HG03135 (cell line): ENCODE results near the gene KCNH1.
"Not testable (repeated sequence)": the region's sequence is repeated elsewhere in the genome, so short reads cannot be mapped to it uniquely, and the experiment has no call there.

Source experiments
- ATAC-seq: cut with Tn5 transposase; IDR thresholded peaks from one replicate; pipeline ENCODE4 v1.9.1; 2021; ENCODE audit warnings: mild to moderate bottlenecking, moderate library complexity; ENCODE audit not compliant: unreplicated experiment

Gene KCNH1

DNA sequence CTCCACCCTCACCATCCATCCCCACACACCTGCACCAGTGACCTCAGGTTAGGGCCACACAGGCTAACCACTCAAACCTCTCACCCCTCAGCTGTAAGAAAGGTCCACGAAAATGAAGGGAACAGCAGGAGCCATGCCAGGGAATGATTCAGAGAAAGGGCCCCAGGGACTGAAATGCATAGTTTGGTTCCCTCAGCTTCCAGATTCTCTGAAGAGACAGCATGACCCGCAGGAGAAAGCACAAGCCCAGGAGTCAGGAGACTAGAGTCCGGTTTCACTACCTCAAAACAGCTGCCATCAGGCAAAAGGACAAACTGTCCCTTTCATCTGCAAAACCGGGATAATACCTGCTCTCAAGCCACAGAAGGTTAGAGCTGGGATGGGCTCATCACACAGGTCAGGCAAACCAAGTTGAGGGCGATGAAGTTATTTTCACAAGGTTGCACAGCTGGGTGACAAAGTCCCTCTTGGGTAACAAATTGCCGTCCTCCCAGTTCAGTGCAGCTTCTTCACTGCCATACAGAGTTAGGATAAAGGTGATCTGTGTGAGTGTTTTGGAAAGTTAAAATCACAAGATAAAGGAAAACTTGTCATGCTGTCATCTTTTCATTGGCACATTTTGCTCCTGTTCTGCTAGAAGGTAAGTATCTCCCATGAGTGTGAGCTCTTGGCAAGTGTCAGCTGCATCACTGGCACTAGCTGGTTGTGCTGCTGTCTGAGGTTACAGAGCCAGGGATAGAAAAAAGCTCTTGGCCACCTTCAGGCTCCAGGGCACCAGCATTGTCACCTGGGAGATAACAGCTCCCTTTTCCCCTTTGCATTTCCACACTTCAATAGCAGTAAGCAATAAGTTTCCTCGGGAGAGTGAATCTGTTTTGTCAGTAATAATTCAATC, 120.4 kb downstream of the KCNH1 start:
- no peak for ATAC-seq

DNA sequence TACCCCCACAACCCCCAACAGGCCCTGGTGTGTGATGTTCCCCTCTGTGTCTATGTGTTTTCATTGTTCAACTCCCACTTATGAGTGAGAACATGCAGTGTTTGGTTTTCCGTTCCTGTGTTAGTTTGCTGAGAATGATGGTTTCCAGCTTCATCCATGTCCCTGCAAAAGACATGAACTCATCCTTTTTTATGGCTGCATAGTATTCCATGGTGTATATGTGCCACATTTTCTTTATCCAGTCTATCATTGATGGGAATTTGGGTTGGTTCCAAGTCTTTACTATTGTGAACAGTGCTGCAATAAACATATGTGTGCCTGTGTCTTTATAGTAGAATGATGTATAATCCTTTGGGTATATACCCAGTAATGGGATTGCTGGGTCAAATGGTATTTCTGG, 122.8 kb downstream of the KCNH1 start:
- not testable (repeated sequence) for ATAC-seq

DNA sequence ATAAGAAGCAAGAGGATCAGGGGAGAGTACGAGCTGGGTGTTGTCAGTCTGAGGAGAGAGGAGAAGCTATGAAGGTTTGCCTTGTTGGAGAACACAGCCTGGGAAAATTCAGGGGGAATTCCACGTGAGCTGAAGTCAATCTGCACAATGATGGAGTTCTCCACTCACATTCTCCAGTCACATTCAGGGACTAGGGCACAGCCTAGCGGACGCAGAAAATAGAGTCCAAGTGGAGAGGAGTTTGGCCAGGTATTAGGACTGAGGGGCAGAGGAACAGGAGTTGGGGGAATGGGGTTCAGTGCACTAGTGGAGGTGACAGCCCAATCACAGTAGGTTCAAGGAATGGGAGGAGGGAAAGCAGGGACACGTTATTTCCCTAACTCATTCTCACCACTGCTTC, 124.0 kb downstream of the KCNH1 start:
- no peak for ATAC-seq

DNA sequence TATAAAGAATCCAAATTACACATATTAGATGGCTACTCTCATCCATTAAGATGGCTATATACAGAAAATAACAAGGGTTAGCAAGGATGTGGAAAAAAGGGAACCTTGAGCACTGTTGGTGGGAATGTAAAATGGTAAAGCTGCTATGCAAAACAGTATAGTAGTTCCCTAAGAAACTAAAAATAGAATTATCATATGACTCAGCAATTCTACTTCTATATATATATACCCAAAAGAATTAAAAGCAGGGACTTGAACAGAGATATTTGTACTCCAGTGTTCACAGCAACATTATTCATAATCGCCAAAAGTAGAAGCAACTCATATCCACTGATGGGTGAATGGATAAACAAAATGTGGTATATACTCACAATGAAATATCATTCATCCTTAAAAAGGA, 126.1 kb downstream of the KCNH1 start:
- ATAC-seq, result no peak

DNA sequence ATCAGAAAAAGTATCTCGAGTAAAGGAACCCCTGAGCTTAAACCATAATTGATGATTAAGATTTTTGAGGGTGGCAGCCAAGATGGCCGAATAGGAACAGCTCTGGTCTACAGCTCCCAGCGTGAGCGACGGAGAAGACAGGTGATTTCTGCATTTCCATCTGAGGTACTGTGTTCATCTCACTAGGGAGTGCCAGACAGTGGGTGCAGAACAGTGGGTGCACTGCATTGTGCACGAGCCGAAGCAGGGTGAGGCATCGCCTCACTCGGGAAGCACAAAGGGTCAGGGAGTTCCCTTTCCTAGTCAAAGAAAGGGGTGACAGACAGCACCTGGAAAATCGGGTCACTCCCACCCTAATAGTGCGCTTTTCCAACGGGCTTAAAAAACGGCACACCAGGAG, 138.0 kb downstream of the KCNH1 start:
- not testable (repeated sequence) for ATAC-seq

DNA sequence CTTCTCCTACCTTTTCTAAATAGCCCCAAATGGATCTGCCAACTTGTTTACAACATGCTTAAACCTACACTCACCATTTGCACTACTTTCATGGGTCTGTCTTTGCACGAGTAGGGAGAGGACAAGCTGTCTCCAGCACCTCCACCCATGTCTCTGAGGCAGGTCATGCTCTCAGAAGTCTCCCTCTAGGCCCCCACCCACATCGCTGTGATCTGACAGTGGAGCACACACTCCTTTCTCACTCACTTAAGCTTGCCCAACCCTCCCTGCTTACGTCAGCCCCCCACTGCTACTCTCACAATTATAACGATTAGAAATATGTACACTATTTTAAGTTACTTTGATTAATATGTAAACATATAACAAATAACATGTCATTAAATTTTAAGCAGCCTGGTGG, 141.1 kb downstream of the KCNH1 start:
- ATAC-seq, result no peak

DNA sequence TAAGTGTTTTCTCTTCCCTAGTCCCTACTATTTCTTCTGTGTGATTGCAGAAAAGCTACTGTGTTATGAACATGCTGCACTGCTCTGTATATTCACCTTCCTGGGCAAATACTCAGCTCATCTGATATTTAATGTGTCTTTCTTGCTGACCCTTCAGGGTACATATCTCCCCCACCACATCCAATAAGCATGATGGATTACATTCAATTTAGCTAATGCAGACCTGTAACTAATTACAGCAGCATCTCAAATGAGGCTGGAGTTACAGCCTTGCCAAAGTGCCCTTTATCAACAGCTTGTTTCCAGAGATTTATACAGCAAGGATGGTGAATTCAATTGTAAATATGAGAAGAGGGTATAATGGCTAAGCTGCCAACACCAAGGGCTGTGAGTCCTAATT, 144.0 kb downstream of the KCNH1 start:
- ATAC-seq, result no peak

DNA sequence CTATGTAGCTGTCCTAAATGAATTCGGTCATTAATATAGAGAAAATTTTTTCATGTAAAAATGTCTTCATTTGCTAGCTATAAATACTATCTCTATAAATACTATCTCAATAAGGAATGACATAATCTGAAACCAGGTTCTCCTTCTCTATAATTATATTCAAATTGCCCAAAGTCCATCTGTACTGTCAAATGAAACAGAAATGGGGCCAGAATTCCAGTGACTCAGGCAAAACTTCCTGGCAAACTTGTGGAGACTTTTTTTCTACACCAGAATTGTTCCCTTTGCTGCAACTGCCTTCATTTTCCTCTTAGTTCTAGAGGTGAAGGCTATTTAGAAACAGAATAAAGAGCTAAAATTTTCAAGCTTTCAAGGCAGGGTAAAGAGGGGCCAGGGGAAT, 152.5 kb downstream of the KCNH1 start:
- ATAC-seq, result no peak

DNA sequence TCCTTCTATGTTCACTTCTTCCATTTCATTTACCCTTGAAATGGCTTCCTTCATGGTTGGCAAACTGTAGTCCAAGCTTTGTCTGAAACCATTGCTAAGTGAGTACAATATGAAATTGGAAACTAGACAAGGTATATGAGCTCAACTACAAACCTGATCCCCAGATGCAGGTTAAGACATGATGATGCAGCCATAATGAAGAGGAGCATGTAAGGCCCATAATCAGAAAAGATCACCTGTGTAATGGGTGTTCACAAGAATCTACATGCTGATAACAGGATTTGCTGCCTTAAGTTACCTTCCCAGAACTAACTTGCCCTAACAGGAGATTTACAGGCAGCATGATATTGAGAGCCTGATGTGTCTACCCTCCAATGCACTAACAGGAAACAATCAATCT, 153.9 kb downstream of the KCNH1 start:
- ATAC-seq, result no peak

DNA sequence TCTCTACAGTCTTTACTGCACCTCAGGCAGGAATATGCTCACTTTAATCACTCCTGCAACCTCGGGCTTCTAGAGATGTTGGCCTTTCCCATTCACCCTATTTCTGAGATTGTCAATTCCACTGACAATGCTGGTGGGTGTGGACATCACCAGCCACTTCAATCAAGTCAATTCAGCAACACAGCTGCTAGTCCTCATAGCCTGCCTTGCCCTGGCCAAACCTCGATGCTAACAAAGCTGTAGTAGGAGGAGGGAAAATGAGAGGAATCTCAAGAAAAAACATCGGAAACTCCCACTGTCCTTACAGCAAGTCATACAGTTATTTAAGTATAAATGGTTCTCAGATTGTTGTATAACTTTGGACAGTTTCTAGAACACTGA, 155.0 kb downstream of the KCNH1 start:
- ATAC-seq, result no peak

DNA sequence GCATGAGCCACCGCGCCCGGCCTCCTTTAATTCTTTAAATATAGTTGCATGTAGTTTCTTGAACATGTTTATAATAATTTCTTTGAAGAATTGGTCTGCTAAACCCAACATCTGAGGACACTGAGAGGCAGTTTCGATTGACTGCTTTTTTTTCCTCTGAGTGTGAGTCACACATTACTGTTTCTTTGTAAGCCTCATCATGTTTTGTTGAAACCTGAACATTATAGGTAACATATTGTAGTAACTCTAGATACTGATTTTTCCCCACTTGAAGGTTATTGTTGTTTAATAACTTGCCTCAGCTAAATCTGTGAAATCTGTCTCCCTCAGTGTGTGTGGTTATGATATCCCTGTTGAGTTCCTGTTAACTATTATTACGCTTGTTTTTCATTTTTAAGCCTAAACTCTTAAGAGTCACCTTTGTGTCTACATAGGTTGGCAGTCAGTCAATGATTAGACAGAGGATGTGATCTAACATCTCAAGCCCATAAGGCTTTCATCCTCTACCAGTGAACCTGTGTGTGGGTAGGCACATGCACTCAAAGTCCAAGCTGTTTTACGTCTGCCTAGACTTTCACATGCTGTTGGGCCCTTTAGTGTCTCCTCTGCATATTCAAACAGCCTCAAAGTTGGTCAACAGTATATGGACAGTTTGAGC, 155.5 kb downstream of the KCNH1 start:
- ATAC-seq, result no peak

DNA sequence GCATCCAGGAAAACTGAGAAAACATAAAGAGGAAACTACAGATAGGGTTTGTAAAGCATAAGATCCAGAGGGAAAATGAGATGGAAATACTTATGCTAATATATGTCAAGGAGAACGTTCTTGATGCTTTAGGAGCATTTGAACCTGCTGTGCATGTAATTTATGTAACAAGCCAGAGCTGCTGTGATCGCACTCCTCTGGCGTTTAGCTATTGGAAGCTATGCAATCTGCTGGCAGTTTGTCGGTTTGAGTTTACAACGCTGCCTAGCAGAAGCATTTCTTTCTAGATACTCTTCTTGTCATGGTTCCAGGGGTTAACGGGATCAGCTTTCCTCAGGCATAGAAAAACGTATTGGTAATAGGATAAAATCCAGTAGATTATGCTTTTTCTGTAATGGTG, 182.7 kb downstream of the KCNH1 start:
- no peak for ATAC-seq

DNA sequence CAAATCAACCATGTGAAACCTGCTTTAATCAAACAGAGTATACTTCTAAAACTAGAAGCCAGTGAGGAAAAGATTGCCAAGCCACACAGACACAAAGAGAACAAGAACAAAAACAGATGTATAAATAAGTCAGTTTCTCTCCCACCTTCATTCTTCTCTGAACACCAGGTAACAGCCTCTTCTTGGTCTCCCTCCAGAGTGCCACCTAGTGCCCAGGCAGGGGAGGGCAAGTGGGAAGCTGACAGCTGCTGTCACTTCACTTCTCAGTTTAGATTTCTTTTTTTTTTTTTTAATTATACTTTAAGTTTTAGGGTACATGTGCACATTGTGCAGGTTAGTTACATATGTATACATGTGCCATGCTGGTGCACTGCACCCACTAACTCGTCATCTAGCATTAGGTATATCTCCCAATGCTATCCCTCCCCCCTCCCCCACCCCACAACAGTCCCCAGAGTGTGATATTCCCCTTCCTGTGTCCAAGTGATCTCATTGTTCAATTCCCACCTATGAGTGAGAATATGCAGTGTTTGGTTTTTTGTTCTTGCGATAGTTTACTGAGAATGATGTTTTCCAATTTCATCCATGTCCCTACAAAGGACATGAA, 183.9 kb downstream of the KCNH1 start:
- ATAC-seq, result not testable (repeated sequence)

DNA sequence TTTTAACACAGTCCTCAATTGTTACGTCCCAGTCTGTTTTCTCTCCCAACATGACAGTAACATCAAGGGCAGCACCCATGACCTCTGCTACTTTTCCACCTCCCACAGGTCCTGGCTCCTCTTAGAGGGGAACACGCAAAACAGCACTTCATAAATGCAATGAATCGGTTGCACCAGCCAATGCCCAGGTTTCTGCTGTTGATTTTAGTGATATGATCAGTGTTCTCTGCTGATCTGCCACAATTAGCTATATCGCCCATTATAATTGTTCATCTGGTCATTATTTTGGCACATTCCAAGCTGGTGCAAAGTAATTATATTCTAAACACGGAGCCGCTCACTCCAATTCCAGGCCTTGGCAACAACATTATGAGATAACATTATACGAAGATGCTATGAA, 184.5 kb downstream of the KCNH1 start:
- no peak for ATAC-seq

DNA sequence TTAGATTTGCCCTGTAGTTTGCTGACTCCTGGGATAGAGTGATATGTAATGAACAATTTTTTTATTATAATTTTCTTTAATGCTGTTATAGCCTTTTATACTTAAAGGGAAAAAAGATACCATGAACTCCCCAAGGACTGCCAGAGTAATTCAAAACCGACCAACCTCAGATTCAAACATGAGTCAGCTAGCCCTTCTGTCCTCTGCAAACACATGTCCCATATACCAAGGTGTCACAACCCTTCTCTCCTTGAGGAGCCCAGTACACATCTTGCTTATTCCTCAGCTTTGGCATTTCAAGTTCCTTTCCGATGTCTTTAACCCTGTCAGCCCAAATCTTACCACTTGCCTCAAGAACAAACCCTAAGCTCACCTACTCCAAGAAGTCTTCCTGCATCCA, 184.9 kb downstream of the KCNH1 start:
- ATAC-seq, result no peak

DNA sequence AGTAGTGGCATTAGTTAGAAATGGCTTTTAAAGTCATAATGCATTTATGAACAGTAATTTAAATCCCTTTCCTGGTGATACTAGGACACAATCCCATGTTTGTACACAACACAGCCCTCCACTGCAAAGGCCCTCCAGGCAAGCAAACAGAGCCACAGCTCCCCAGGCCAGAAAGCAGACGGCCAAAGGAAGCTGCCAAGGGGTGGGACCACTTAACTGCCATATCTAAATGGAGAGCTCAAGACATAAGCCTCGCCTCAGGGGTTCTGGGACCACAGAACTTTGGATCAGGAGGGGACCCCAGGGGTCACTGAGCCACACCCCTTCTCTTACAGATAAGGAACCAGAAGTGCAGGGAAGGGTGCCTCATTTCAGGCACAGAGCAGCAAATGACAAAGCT, 189.7 kb downstream of the KCNH1 start:
- no peak for ATAC-seq

DNA sequence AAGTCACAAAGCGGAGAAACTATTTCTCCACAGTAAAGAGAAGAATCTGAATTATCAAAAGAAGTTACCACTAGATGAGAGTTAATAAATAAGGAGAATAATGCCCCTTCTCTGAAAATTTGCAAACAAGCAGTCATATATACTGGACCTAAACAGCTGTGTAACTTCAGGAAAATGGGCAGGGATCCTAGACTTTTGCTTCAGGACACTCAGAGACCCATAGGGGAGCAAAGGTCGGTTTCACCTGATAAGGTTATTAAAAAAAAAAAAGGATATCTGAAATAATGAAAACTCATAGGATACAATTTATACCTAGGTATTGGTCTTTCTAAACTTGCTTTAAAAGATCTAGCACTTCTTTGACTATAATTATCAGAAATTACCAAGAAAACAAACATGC, 191.4 kb downstream of the KCNH1 start:
- no peak for ATAC-seq

DNA sequence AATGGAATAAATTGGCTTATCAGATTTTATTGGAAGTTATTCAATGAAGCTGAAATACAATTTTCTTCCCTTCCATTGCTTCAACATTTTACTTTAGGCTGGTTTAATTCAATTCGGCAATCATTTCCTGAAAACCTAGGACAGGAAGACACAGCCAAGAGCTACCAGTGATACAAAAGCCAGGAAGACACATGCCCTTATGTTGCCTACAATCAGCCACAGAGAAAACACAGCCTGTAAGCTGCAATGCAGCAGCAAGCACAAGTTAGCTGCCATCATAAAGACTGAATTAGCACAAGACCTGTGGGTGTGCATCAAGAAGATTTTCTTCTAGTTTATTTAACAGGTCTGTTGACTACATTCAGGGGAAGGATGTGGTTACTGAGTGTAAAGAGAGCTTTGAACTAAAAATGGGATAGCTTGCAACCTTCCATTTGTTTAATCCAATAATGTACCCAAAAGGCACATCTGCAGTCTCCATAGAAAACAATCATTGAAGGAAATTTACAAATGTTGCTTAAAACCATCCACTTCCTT, 193.8 kb downstream of the KCNH1 start:
- no peak for ATAC-seq

DNA sequence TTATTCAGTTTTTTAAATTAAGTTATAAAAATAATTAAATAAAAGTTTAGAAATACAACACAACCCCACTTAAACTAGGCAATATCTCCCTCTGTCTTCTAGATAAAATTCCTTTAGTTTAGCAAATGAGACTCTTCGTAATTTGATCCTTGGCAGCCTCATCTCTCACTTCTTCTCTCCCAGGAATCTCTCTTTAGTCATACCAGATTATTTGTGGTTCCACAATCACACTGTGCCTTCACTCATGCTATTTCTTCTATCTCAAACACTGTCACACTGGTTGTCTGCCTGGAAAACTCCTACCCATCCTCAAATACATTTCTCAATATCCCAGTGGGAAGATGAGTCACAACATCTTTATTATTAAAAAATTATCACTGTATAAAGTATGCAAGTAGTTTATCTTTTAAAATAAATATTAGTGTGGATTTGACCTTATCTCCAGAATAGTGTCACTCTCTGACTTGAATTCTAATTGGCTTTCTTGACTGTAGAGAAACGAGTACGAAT, 195.5 kb downstream of the KCNH1 start:
- no peak for ATAC-seq

DNA sequence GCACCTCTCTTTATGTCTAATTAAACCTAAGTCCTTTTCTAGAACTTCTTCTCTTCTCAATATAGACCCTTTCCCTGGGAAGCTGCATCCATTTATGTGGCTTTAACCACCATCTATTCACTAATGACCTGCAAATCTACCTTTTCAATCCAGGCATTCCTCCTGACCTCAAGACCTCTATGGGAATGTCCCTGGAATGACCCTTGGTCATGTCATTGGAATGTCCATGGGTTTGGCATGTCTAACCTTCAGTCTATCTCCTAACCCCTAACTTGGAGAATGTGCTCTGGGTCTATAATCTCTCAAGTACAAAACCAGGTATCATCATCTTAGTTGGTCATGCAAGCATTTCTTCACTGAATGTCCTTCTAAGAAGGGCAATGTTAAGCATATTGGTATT, 196.1 kb downstream of the KCNH1 start:
- ATAC-seq, result no peak

DNA sequence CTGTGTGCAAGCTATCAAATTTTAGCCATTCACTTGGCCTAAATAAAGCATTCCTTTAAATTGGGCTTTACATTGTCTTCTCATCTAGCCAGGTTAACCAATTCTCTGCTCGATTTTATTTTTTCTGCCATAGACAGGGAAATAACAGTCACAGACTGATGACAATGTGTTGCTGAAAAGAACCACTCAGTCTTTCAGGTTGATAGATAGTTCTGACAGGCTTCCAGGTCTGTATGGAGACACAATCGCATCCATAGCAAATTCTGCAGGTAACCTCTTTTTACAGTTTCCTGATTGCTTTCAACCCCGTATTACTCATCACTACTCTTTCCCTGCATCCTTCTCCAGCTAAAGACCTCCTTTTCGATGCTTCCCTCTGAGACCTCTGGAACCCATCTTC, 198.0 kb downstream of the KCNH1 start:
- no peak for ATAC-seq

DNA sequence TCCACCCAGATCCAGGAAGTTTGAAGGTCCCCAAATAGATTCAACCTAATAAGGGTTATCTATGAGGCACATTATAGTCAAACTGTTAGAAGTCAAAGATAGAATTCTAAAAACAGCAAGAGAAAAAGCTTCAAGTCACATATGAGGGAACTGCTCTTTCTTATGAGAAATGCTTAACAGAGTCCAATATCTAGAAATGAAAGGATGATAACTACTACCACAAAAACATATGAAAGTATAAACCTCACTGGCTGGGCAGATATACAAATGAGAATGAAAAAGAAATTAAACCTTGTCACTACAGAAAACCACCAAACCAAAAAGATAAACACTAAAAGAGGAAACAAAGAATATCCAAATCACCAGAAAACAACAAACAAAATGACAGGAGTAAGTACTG, 201.8 kb downstream of the KCNH1 start:
- no peak for ATAC-seq
